ENCODE data around the gene XYLT1. TPM values are rescaled to one million over a fixed set of nuclear protein-coding genes. Genes with fewer than 3 reads are reported as not detected.
"Not testable (repeated sequence)": the region's sequence is repeated elsewhere in the genome, so short reads cannot be mapped to it uniquely, and the experiment has no call there.

The XYLT1 gene
- total RNA-seq, 2 experiments from 2014 or later = 5.1 to 6.2 TPM

- H3K4me3 Mint-ChIP-seq; POLR2A ChIA-PET; intact Hi-C loops (cut with DNase I, micrococcal nuclease); ATAC-seq; DNase-seq; H3K27ac Mint-ChIP-seq; H3K27me3 Mint-ChIP-seq; H3K36me3 Mint-ChIP-seq (ENCODE audit: low read depth); H3K4me1 Mint-ChIP-seq; H3K9me3 Mint-ChIP-seq (ENCODE audit: low read depth): not testable (repeated sequence)
- CTCF ChIA-PET = interaction anchor here (1.4 kb wide), 1 partner anchor 12 kb away, joined by 3 read pairs; no protein-coding TSS in a partner anchor
Observed at GRCh38 chr16:17335406-17335805, 135.4 kb downstream of the XYLT1 start.

- no peak for DNase-seq
- CTCF ChIA-PET = interaction anchor here (1.4 to 1.5 kb wide), 2 partner anchors 13 to 64 kb away, joined by 3 to 4 read pairs; no protein-coding TSS in a partner anchor
- Mint-ChIP-seq H3K9me3 (ENCODE audit: low read depth) (no peaks in the 10 kb centered on the region), H3K36me3 (ENCODE audit: low read depth) (no peaks in the 10 kb centered on the region), H3K4me3 (no peak overlapping the region), H3K27ac (no peak overlapping the region), H3K27me3 (no peaks in the 10 kb centered on the region), H3K4me1 (peaks cover 2% of the 10 kb centered on the region)
- ATAC-seq = no peak
- POLR2A ChIA-PET = no interaction called here
- intact Hi-C loops (cut with DNase I, micrococcal nuclease) = loop anchor here in 1 of 2 experiments (5.0 kb wide), 1 partner anchor 42 kb away; no protein-coding TSS in a partner anchor
Observed at GRCh38 chr16:17334096-17334495, 136.7 kb downstream of the XYLT1 start.

- no peaks in the 10 kb centered on the region for H3K36me3 Mint-ChIP-seq (ENCODE audit: low read depth)
Observed at GRCh38 chr16:17333229-17333628, 137.5 kb downstream of the XYLT1 start.

GRCh38 chr16:17331991-17332390 is 138.8 kb downstream of the XYLT1 start:
- no peaks in the 10 kb centered on the region for H3K9me3 Mint-ChIP-seq (ENCODE audit: low read depth)
- peaks cover 2% of the 10 kb centered on the region for H3K4me1 Mint-ChIP-seq
- ATAC-seq = no peak
- no peaks in the 10 kb centered on the region for H3K36me3 Mint-ChIP-seq (ENCODE audit: low read depth)
- H3K4me3 Mint-ChIP-seq = no peak overlapping the region
- no peaks in the 10 kb centered on the region for H3K27me3 Mint-ChIP-seq
- H3K27ac Mint-ChIP-seq = no peak overlapping the region
- no peak for DNase-seq
- intact Hi-C loops (cut with DNase I, micrococcal nuclease) = loop anchor here in 1 of 2 experiments (5.0 kb wide), 1 partner anchor 40 kb away; no protein-coding TSS in a partner anchor
- ChIA-PET CTCF (no interaction called here), POLR2A (no interaction called here)

More at GRCh38 chr16:17333229-17333628, 137.5 kb downstream of the XYLT1 start:
- ChIA-PET CTCF (interaction anchor here (0.8 to 1.5 kb wide), 2 partner anchors 12 to 65 kb away, joined by 4 read pairs; no protein-coding TSS in a partner anchor), POLR2A (no interaction called here)
- no peaks in the 10 kb centered on the region for H3K27me3 Mint-ChIP-seq
- H3K4me3 Mint-ChIP-seq = no peak overlapping the region
- intact Hi-C loops (cut with DNase I, micrococcal nuclease) = loop anchor here in 1 of 2 experiments (5.0 kb wide), 1 partner anchor 41 kb away; no protein-coding TSS in a partner anchor
- no peak overlapping the region for H3K27ac Mint-ChIP-seq
- ATAC-seq (no peak), DNase-seq (no peak)
- H3K9me3 Mint-ChIP-seq (ENCODE audit: low read depth) = no peaks in the 10 kb centered on the region
- H3K4me1 Mint-ChIP-seq = peaks cover 2% of the 10 kb centered on the region

- Mint-ChIP-seq H3K36me3 (ENCODE audit: low read depth) (no peaks in the 10 kb centered on the region), H3K9me3 (ENCODE audit: low read depth) (no peaks in the 10 kb centered on the region), H3K4me1 (peaks cover 2% of the 10 kb centered on the region), H3K27me3 (no peaks in the 10 kb centered on the region), H3K4me3 (no peak overlapping the region), H3K27ac (no peak overlapping the region)
- ATAC-seq (no peak), DNase-seq (no peak)
- CTCF ChIA-PET = no interaction called here
- intact Hi-C loops (cut with DNase I, micrococcal nuclease) = loop anchor here in 1 of 2 experiments (5.0 kb wide), 1 partner anchor 39 kb away; no protein-coding TSS in a partner anchor
- POLR2A ChIA-PET = no interaction called here
Observed at GRCh38 chr16:17331071-17331607, 139.6 kb downstream of the XYLT1 start.

- H3K9me3 Mint-ChIP-seq (ENCODE audit: low read depth) = no peaks in the 10 kb centered on the region
- no peaks in the 10 kb centered on the region for H3K4me1 Mint-ChIP-seq
- intact Hi-C loops (cut with DNase I, micrococcal nuclease) = loop anchor here in 1 of 2 experiments (5.0 kb wide), 1 partner anchor 38 kb away; no protein-coding TSS in a partner anchor
- ATAC-seq (no peak), DNase-seq (no peak)
- ChIA-PET POLR2A (no interaction called here), CTCF (no interaction called here)
- H3K36me3 Mint-ChIP-seq (ENCODE audit: low read depth) = no peaks in the 10 kb centered on the region
- H3K27ac Mint-ChIP-seq = no peak overlapping the region
- H3K4me3 Mint-ChIP-seq = no peak overlapping the region
- no peaks in the 10 kb centered on the region for H3K27me3 Mint-ChIP-seq
Observed at GRCh38 chr16:17330044-17330443, 140.7 kb downstream of the XYLT1 start.

GRCh38 chr16:17329391-17329790 is 141.4 kb downstream of the XYLT1 start:
- H3K27ac Mint-ChIP-seq = no peak overlapping the region
- no peaks in the 10 kb centered on the region for H3K9me3 Mint-ChIP-seq (ENCODE audit: low read depth)
- ChIA-PET POLR2A (no interaction called here), CTCF (no interaction called here)
- no peaks in the 10 kb centered on the region for H3K4me1 Mint-ChIP-seq
- intact Hi-C loops (cut with DNase I, micrococcal nuclease) = no loop called here
- no peak for ATAC-seq
- H3K27me3 Mint-ChIP-seq = no peaks in the 10 kb centered on the region
- DNase-seq = no peak
- no peaks in the 10 kb centered on the region for H3K36me3 Mint-ChIP-seq (ENCODE audit: low read depth)
- H3K4me3 Mint-ChIP-seq = no peak overlapping the region

GRCh38 chr16:17328932-17329331 is 141.8 kb downstream of the XYLT1 start:
- peaks cover 1% of the 10 kb centered on the region for H3K4me1 Mint-ChIP-seq
- H3K36me3 Mint-ChIP-seq (ENCODE audit: low read depth) = no peaks in the 10 kb centered on the region
- H3K27ac Mint-ChIP-seq = no peak overlapping the region
- ATAC-seq = no peak
- POLR2A ChIA-PET = no interaction called here
- CTCF ChIA-PET = no interaction called here
- no peaks in the 10 kb centered on the region for H3K9me3 Mint-ChIP-seq (ENCODE audit: low read depth)
- H3K4me3 Mint-ChIP-seq = no peak overlapping the region
- no peak for DNase-seq
- intact Hi-C loops (cut with DNase I, micrococcal nuclease) = no loop called here
- H3K27me3 Mint-ChIP-seq = no peaks in the 10 kb centered on the region

GRCh38 chr16:17327664-17328335 is 143.0 kb downstream of the XYLT1 start:
- Mint-ChIP-seq H3K27me3 (no peaks in the 10 kb centered on the region), H3K27ac (no peak overlapping the region), H3K4me3 (no peak overlapping the region), H3K36me3 (ENCODE audit: low read depth) (no peaks in the 10 kb centered on the region), H3K4me1 (peaks cover 2% of the 10 kb centered on the region), H3K9me3 (ENCODE audit: low read depth) (no peaks in the 10 kb centered on the region)
- intact Hi-C loops (cut with DNase I, micrococcal nuclease) = no loop called here
- ATAC-seq (no peak), DNase-seq (no peak)
- POLR2A ChIA-PET = no interaction called here
- CTCF ChIA-PET = interaction anchor here (0.6 to 1.1 kb wide), 4 partner anchors 36 to 168 kb away, joined by 3 to 6 read pairs (median 3); no protein-coding TSS in a partner anchor

GRCh38 chr16:17325476-17326143 is 145.2 kb downstream of the XYLT1 start:
- H3K9me3 Mint-ChIP-seq (ENCODE audit: low read depth) = no peaks in the 10 kb centered on the region
- no peak overlapping the region for H3K27ac Mint-ChIP-seq
- H3K4me3 Mint-ChIP-seq = no peak overlapping the region
- intact Hi-C loops (cut with DNase I, micrococcal nuclease) = no loop called here
- POLR2A ChIA-PET = no interaction called here
- ATAC-seq (no peak), DNase-seq (no peak)
- no peaks in the 10 kb centered on the region for H3K27me3 Mint-ChIP-seq
- CTCF ChIA-PET = no interaction called here
- no peaks in the 10 kb centered on the region for H3K36me3 Mint-ChIP-seq (ENCODE audit: low read depth)
- peaks cover 2% of the 10 kb centered on the region for H3K4me1 Mint-ChIP-seq

GRCh38 chr16:17324451-17324850 is 146.3 kb downstream of the XYLT1 start:
- DNase-seq (no peak), ATAC-seq (no peak)
- intact Hi-C loops (cut with DNase I, micrococcal nuclease) = no loop called here
- ChIA-PET POLR2A (no interaction called here), CTCF (no interaction called here)
- H3K4me1 Mint-ChIP-seq = peaks cover 6% of the 10 kb centered on the region
- no peak overlapping the region for H3K27ac Mint-ChIP-seq
- H3K27me3 Mint-ChIP-seq = no peaks in the 10 kb centered on the region
- no peaks in the 10 kb centered on the region for H3K9me3 Mint-ChIP-seq (ENCODE audit: low read depth)
- no peak overlapping the region for H3K4me3 Mint-ChIP-seq
- H3K36me3 Mint-ChIP-seq (ENCODE audit: low read depth) = no peaks in the 10 kb centered on the region

- no peak for ATAC-seq
- Mint-ChIP-seq H3K36me3 (ENCODE audit: low read depth) (no peaks in the 10 kb centered on the region), H3K27me3 (no peaks in the 10 kb centered on the region), H3K9me3 (ENCODE audit: low read depth) (no peaks in the 10 kb centered on the region), H3K4me3 (no peak overlapping the region), H3K27ac (no peak overlapping the region), H3K4me1 (peaks cover 6% of the 10 kb centered on the region)
- no peak for DNase-seq
- POLR2A ChIA-PET = no interaction called here
- CTCF ChIA-PET = no interaction called here
- intact Hi-C loops (cut with DNase I, micrococcal nuclease) = no loop called here
Observed at GRCh38 chr16:17323171-17323570, 147.6 kb downstream of the XYLT1 start.
